Measurements from ENCODE around the gene NECTIN3.

The NECTIN3 gene

DNA sequence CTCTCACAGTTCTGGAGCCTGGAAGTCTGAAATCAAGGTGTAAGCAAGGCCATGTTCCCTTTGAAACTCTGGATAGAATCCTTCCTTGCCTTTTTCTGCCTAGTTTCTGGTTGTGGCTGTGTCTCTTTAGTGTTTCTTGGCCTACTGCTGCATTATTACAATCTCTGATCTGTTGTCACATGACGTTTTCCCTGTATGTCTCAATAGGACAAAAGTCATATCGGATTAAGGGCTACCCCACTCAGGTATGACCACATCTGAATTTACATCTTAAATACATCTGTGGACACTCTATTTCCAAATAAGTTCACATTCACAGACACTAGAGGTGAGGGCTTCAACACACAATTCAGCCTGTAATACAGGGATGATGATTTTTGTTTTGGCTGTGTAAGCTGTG, 13.3 kb downstream of the NECTIN3 start:
- no peak for DNase-seq (ENCODE audit: low read depth, low spot score)

DNA sequence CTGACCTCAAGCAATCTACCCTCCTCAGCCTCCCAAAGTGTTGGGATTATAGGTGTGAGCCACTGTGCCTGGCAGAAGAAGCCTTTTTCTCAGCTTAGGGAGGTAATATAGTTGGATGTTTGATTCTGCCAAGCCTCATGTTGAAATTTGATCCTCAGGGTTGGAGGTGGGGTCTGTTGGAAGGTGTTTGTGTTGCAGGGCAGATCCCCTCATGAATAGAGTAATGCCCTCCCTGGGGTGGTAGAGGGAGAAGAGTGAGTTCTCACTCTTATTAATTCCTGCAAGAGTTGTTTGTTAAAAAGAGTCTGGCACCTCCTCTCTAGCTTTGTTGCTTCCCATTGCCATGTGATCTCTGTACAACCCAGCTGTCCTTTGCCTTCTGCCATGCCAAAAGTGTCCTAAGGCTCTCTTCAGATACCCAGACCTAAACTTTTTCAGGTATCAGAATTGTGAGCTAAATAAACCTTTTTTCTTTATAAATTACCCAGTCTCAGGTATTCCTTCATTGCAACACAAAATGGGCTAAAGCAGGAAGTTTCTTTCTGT, 16.4 kb downstream of the NECTIN3 start:
- no peak for DNase-seq (ENCODE audit: low read depth, low spot score)

DNA sequence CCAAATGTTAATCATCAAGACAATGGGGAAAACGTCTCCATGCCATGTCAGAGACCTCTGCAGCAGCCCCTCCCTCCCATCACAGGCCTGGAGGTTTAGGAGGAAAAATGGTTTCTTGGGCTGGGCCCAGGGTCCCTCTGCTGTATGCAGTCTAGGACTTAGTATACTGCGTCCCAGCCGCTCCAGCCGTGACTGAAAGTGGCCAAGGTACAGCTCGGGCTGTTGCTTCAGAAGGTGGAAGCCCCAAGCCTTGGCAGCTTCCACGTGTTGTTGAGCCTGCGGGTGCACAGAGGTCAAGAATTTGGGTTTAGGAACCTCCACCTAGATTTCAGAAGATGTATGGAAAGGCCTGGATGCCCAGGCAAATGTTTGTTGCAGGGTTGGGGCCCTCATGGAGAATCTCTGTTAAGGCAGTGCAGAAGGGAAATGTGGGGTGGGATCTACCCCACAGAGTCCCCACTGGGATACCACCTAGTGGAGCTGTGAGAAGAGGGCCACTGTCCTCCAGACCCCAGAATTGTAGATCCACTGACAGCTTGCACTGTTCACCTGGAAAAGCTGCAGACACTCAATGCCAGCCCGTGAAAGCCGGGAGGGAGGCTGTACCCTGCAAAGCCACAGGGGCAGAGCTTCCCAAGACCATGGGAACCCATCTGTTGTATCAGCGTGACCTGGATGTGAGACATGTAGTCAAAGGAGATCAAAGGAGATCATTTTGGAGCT, 25.0 kb downstream of the NECTIN3 start:
- no peak for DNase-seq (ENCODE audit: low read depth, low spot score)

DNA sequence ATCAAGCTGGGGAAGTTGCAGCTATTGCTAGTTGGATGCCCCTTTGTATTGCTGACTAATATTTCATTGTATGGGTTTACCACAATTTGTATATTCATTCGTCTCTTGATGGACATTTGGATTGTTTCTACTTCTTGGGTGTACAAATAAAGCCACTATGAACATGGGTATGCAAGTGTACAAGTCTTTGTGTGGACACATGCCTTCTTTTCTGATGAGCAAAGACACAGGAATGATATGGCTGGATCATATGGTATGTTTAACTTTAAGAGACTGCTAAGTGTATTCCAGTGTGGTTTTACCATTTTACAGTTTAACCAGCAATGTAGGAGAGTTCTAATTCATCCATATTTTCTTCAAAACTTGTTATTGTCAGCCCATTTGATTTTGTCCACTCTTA, 32.2 kb downstream of the NECTIN3 start:
- DNase-seq (ENCODE audit: low read depth, low spot score) = no peak

DNA sequence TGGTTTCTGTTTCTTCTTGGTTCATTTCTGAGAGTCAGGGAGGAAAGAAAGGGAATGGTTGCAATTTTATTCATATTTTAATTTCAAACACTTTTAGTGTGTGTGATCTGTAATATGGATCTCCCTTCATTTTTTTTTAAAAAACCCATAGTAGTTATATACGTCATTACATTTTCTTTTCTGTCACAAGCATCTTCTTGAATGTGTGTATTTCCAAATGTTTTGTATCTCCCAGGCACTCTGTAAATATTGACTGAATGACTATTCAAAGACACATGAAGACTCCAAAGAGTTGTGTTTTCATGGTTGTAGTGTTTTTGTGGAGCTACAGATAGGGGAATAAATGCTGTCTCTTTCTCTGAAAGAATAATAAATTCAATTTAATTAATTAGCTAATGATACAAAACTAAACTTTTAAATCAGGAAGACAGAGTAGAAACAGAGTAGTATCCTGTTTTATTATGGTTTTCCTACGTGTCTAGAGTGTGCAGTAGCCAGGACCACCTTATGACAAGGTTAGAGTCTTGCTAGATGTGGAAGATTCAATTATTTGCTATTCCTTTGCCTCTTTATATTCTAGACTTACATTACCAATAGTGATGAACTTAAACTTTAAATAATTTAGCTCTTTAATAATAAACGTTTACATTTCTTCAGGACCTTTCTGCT, 35.5 kb downstream of the NECTIN3 start:
- no peak for DNase-seq (ENCODE audit: low read depth, low spot score)

DNA sequence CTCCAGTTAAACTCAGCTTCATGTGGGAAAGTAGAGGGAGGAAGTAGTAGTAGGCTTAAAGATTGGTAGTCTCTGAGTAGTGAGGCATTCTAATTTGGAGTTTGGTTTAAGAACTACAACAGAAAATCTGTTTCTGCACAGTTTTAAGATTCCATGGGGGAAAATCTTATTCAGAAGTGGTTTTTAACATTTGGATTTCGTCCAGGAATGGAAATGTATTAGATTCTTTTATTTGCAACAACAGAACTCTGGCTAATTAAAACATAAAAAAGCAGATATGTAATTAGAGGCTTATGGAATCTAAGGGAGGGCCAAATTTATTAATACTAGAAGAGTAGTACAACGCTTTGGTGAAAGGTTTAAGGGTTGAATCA, 36.0 kb downstream of the NECTIN3 start:
- no peak for DNase-seq (ENCODE audit: low read depth, low spot score)

DNA sequence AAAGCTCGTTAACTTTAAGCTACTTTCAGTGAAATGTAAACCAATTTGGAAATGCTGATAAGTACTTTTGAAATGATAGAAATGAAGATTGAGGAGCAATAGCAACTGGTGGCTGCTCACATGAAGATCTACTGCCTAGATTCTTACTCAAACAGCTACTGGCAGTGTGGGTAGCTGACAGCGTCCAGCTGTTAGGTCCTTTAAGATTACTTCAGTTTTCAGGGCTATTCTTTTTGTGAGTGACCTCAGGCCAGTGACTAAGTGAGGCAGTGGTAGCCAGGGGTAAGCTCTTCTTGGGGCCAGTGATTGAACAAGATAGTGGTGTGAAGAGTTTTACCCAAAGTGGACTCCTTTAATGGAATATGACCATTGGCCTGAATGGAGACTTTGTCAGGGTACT, 41.3 kb downstream of the NECTIN3 start:
- no peak for DNase-seq (ENCODE audit: low read depth, low spot score)

DNA sequence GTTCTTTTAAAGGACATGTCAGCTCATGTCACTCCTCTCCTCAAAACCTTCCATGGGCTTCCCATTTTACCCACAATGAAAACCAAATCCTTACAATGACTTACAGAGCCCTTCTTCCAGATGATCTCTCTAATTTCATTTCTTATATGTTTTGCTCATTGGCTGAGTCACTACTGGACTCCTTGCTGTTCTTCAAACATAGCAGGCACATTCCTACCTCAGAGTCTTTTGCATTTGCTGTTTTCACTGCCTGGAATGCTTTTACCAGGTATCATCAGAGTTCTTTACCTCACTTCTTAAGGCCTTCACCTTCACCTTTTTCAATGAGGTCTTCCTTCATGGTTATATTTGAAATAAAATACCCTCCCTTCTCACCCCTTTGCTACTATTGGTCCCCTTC, 57.3 kb downstream of the NECTIN3 start:
- DNase-seq (ENCODE audit: low read depth, low spot score) = no peak

DNA sequence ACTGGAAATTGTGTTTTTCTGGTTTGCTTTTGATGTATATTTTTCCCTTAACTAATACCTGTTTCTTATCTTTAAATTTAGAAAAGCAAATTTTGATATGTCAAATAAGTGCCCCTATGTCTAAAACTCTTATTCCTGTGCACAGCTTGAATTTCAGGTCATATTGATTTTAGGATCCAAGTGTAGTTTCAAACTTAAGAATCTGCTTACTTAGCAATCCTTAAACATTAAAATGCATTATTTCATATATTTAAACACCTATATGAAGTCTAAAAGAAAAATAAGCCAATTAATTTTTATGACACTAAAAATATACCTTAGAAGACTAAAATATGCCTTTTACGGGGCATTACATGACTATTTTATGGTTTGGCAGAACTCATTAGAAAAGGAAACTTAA, 59.2 kb downstream of the NECTIN3 start:
- DNase-seq (ENCODE audit: low read depth, low spot score) = no peak

DNA sequence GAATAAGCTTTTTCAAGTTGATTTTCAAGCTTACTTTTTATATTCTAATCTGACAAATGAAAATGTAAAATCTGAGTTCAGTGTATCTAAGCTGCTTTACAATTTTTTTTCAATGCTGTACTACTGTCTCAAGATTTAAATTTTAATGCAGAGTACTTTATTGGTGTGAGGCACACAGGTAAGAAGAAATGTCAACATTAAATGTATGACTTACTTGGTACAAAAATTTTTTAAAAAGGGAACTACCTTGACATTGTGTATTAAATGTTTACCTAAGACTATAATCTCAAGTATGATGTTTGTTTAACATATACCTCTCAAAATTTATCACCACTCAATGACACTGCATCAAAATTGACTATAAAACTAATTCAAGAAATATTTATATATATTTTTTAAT, 62.7 kb downstream of the NECTIN3 start:
- no peak for DNase-seq (ENCODE audit: low read depth, low spot score)

DNA sequence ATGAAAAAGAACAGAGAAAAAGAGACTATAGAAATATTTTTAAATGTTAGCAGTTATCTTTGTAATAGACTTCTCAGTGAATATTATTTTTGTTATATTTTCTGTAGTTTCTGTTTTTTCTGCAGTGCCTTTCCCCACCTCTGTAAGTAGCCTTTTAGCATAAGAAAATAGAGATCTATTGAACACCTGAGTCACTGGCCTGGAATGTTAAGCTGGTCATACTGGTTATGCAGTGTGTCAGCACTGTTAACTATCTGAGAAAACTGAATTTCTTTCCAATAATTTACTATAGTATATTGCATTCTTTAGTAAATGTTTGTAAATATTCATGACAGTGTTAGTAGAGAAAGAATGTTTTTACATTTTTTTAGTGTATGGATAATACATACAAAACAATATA, 79.8 kb downstream of the NECTIN3 start:
- DNase-seq (ENCODE audit: low read depth, low spot score) = no peak

DNA sequence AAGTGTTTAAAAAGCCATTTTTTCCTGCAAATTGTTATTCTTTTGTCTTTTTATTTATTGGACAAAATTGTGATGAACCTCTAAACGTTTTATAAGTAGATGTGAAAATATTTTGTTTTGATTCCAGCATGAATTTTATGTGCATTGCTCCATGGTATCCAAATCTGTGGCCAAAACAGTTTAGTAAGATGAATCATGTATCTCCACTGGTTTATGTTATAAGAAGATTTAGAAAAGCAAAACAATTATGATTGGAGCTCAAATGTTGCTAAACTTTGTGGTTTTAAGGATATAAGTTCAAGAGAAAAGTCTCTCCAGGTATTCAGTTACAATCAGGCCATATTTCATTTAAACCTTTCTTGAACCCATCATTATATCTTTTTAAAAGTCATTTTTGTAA, 80.9 kb downstream of the NECTIN3 start:
- DNase-seq (ENCODE audit: low read depth, low spot score) = no peak

DNA sequence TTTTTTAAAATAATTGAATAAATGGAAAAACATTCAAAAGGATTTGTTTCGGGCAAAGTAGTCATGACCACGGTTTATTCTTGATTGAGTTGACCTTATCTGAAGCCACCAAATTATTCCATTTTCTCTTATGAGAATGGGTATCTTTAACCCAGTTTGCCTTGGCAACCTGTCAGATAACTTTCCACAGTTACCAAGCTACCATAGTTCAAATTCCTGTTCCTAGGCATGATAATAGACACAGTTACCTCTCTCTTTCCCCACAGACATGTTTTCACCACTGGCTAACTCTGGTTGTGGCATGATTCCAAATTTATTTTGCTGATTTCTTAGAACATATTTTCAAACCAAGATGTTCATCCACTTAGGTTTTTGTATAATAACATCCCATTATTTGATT, 84.9 kb downstream of the NECTIN3 start:
- no peak for DNase-seq (ENCODE audit: low read depth, low spot score)

DNA sequence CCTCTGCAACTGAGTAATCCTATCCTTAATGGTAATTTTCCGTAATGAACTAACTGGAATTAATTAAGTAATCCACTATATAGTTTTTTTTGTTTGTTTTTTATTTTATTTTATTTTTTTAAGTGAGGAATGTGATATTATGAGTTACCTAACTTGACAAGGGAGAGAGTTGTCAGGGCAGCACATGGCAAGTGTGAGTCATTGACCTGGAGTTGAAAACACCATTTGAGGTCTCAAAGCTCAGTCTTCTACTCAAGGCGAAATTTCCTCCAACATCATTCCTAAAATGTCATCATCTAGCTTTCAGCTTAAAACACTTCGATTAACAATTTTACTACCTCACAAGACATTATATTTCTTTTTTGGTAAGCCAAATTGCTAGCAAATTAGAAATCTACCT, 87.8 kb downstream of the NECTIN3 start:
- DNase-seq (ENCODE audit: low read depth, low spot score) = no peak

DNA sequence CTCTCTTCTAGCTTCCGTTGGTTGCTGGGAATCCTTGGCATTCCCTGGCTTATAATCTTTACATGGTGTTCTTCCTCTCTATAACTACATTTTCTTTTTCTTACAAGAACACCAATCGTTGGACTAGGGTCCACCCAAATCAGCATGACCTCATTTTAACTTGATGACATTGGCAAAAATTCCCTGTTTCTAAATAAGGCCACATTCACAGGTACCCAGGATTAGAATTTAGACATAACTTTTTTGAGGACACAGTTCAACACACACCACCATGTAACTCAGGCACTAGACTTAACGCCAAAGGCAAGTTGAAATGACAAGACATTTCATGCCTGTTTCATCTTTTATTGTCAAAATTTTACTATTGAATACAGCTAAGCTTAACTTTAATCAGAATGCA, 93.0 kb downstream of the NECTIN3 start:
- DNase-seq (ENCODE audit: low read depth, low spot score) = no peak

DNA sequence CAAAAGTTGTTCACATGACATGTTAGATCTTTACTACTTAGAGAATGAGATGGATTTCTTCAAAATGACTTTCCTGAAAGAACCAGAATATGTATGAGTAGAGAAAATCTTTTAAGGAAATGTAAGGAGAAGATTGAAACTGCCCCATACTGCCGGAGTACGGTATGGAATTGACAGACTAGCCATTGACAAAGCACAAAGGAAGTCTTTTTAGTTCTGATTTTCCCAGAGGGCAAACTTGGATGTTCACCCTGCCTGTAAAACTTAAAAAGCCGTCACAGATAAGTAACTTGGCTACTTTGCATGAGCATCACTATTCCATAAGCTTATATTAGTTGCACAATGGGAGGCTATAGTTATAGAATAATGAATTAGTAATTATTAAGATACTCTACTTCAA, 93.8 kb downstream of the NECTIN3 start:
- no peak for DNase-seq (ENCODE audit: low read depth, low spot score)

DNA sequence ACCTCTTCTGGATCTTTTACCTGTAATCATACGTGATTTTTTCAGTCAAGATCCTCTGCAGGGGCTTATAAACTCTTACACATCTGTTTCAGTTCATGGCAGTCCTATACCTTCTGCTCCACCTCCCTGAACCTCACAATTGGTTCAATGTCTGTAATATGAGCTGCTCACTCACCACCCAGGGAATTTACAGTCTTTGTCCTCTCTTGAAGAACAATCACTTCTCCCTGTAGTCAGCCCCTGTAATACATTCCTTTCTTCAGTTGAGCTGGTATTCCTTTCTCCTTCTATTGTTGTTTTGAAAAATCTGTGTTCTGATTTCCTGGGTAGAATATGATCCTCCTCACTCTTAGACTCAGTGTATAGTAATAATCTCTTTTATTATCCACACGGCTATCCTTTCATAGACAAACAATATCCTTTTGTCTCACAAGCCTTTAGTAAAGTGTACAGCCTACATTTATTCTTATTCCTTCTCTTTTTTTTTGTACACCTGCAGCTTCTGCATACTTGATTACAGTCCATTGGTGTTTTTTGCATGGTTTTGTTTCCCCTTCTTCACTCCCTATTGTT, 101.8 kb downstream of the NECTIN3 start:
- DNase-seq (ENCODE audit: low read depth, low spot score) = no peak

DNA sequence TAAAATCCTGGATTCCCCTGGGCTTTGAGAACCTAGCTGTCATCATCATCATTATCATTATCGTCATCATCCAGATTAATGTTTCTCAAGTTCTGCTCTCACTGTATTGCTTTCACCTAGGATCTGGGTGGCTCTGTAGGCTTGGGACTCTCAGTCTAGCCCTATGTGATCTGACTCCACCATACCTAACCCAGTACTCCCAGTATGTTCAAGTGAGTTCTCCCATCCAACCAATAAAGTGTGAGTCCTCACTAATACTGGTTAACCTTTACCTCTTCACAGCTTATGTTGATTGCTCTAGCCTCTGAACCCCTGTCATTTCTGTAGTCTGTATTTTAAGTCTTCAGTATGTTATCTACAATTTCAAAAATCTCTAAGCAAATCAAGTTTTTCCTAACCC, 102.3 kb downstream of the NECTIN3 start:
- no peak for DNase-seq (ENCODE audit: low read depth, low spot score)

DNA sequence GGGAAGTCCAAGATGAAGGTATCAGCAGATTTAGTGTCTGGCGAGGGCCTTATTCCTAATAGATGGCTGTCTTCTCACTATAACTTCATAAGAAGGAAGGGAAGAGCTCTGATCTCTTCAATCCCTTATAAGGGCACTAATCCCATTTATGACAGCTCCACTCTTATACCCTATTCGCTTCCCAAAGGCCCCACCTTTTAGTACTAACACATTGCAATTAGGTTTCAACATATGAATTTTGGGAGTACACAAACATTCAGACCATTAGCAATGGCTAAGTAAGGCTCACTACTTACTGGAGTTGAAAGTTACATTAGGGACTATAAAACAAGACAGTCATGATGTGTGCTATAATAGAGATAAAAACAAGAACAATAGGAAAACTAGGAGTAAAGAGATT, 118.9 kb downstream of the NECTIN3 start:
- no peak for DNase-seq (ENCODE audit: low read depth, low spot score)

DNA sequence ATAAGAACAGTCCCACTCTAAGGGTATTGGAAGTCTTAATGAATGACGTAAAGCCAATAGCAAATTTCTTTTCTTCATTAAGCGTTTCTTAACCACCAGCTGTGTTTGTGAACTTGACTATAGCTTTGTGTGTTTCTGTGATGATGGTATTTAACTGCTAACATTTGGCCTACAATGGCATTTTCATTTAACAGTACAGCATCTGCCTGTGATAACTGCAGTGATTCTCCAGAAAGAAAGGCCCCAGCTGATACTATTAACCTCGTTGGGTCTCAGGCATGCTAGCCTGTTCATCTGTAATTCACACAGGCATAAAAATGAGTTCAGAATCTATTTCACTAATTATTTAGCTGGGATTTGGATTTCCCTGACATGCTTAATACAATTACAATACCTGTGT, 121.9 kb downstream of the NECTIN3 start:
- no peak for DNase-seq (ENCODE audit: low read depth, low spot score)

DNA sequence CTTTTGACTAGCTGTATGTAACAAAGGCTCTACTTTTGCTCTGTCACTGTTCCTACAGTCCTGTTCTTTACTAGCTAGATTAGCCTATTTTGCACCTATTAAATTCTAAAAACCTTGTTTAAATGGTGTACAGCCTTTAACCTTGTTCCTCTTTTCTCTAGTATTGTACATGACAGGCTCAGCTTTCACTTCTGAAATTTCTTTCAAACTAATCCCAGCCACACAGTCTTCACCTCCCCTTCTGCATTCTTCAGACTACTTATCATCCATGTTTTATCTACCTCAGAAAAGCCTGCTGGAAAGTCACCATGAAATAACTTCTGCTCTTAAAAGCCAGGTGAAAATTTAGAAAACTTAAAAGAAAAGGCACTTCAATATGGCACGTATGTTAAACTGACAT, 122.4 kb downstream of the NECTIN3 start:
- no peak for DNase-seq (ENCODE audit: low read depth, low spot score)

DNA sequence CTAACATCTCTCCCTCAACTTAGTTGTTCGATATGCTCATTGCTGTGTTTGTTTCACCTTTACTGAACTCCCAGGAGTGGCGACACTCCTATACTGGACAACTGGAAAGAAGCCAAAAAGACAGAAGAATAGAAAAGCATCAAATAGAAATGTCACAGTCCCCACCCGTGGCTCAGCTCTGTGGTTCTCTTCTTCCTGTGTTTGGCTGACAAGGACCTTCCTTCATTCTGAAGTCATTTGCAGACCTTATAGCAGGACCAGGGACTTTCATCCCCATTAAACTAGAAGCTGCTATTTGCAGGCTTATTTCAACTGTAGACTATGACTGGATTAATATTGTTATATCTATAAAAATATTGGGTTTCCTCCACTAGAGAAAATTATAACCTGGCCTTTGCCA, 125.9 kb downstream of the NECTIN3 start:
- DNase-seq (ENCODE audit: low read depth, low spot score) = no peak

DNA sequence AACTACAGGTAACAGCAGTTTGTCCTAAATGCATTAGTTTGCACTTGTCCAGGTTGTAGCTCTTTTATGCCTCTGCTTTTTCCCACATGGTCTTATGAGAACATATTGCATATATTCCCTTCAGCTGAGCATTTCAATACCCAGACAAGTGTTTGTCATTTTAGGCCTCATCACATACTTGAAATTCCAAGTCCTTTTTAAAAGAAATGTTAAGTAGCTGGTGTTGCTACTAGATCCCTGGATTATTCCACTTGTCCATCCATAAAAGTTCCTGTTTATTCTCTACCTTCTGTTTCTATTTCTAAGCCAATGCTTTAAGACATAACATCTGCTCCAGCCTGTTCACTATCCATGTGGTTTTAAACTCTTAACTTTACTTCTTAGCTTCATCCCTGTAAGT, 128.4 kb downstream of the NECTIN3 start:
- no peak for DNase-seq (ENCODE audit: low read depth, low spot score)

Measured in brain pericyte (primary cell).